GM11168 (cell line): Measurements from ENCODE around the gene IP6K3.

Source experiments
- in situ Hi-C: fragments of 300-500 bp; cut with MboI; formaldehyde crosslinking; loops from one replicate; pipeline ENCODE4 v1.12.0; 2022; ENCODE audit warnings: low sequenced_read_pairs; ENCODE audit not compliant: unreplicated experiment

The IP6K3 gene

DNA sequence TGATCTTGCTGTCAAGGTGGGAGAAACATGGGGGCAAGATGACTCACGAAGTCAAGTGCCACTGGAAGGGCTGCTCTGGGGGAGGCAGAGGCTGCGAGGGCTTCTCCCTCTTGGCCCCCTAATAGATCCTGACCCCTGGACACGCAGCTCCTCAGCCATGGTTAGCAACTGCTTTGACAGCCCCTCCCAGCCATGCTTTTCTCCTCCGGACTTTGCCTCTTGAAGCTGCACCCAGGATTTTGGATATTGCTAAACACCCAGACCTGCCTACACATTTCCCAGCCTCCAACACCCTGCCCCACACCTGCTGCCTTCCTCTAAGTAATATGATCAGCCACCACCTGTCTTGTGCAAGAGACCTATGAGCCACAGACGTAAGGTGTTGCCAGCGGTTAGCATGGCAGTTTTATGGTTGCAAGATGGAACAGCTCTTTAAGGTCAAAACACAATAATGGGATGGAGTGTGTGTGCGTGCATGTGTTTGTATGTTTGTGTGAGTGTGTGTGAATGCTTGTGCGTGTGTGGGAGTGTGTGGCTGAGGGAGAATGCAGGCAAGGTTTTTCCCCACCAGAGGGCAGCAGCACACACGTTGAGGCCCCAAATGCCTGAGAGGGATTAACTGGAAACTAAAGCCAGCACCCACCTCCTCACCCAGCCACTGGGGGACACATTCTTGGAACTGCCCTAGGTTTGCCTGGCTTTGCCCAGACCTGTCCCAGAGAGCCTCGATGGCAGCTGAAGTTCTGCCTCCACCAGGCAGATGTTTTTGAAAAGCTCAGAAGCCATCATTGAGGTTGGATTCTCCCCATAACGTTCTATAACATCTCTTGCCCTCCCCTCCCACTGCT lies 2.5 kb downstream of the IP6K3 start:
- in situ Hi-C loops, result no loop called here

DNA sequence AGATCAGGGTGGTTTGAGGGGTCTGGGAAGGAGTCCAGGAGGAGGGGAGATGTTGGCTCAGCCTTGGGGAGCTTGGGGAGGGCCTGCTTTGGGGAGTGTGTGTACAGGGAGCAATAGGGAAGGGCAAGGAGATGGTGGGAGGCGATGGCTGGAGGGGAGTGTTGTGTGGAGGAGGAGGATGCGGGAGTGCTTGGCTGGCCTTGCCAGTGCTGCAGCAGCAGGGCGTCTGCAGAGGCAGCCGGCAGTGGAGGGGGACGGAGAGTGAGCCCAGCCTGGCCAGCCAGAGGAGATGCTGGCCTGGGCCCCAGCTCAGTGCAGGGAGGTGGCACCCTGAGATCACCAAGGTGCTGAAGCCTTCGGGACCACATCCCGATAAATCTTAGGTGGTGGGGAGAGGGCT lies 3.9 kb downstream of the IP6K3 start:
- in situ Hi-C loops, result no loop called here

DNA sequence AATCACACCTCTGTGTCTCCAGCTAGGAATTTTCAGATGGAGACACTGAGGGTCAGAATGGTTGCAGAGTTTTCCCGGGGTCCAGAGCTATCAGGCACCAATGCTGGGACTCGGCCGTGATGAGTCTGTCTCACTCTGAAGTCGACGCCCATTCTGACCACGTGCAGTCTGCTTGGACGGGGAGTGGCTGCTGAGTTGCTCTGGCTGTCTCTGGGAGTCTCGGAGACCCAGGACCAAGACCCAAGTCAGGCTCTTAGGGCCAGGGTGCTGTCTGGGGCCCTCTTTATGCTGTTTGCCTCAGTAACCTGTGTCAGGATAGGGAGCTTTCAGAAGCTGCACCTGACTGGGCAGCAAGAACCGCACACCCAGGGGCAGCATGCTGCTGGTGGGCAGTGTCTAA lies 4.6 kb downstream of the IP6K3 start:
- in situ Hi-C loops, result no loop called here

DNA sequence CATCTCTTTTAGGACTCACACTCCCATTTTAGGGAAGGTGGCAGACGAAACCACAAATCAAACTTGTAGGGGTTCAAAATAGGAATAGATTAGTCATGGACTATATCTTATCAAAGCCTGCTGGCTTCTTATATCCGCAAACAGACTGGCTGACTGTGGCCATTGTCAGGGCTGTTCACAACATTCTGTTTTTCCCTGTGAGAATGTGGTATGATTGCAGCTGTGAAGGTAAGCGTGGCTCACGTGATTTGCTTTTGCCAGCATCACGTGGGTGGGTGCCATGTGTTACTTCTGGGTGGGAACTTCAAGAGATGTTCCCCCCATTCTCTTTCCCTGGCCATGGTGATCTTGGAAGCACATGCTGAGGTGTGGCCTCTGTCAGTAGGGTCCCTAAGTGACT lies 5.9 kb downstream of the IP6K3 start:
- in situ Hi-C loops, result no loop called here

DNA sequence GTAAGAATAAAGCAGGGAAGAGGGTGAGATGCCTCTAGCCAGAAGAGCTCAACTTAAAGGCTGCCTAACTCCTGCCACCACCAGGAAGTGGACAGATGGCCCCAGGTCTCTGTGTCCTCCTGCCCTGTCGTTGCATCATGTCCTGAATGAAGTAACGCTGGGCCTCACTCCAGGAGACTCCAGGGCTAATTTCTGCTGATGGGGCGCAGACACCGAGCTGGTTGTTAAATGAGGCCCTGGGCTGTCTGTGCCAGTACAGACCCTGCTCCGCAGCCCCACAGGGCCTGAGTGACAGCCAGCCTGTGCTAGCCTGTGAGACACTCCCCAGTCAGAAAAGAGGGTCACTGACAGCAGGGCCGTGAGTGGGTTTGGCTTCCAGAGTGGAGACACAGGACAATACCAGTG lies 6.5 kb downstream of the IP6K3 start:
- in situ Hi-C loops, result no loop called here

DNA sequence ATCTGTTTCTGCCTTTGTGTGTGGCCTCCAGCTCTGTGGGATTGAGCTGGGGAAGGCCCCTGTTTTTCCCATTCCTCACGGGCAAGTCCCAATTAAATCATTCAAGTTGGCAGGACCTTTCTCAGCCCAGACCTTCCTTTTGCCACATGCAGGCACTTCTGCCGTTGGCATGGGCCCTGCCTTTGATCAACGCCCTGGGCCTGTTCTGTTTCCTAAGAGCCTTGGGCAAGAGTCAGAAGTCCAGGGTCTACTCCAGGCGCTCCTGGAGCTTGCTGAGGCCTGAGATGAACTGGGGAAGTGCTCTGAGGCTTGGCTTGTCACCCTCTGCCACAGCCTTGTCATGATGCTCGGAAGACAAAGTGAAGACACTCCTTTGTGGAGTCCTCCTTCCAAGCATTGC lies 7.1 kb downstream of the IP6K3 start:
- in situ Hi-C loops, result no loop called here

DNA sequence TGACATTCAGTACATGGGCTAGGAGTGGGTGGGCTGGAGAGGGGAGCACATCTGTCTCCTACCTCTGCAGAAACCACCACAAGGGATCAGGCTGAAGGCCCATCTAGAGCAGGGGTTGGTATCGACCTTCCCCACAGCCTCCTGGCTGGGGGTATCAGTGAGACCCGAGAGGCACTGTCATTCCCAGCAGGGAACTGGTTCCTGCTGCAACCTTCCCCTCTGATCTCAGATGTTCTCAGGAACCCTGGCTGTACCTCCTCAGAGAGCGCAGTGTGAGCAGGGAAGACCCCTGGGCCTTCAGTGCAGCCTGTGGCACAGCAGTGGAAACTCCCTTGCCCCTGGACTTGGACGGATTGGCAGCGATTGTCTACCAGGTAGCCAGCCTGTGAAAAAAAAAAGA lies 7.8 kb downstream of the IP6K3 start:
- in situ Hi-C loops, result no loop called here

DNA sequence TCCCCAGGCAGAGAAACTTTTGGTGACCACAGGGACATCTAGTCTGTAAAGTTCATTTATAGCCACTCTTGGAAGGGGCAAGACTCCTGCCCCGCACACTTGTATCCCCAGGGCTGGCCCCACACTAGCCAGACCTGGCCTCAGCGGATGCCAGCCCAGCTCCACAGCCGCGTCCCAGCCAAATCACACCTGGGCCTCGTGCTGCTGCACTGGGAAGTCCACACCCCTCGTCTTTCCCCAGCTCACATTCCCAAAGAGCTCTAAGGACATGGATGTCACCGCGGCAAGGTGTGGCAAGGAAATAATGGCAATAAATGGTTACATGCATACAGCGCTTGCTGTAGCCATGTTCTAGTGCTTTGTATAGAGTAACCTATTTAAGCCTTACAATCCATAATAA lies 8.6 kb downstream of the IP6K3 start:
- in situ Hi-C loops, result no loop called here

DNA sequence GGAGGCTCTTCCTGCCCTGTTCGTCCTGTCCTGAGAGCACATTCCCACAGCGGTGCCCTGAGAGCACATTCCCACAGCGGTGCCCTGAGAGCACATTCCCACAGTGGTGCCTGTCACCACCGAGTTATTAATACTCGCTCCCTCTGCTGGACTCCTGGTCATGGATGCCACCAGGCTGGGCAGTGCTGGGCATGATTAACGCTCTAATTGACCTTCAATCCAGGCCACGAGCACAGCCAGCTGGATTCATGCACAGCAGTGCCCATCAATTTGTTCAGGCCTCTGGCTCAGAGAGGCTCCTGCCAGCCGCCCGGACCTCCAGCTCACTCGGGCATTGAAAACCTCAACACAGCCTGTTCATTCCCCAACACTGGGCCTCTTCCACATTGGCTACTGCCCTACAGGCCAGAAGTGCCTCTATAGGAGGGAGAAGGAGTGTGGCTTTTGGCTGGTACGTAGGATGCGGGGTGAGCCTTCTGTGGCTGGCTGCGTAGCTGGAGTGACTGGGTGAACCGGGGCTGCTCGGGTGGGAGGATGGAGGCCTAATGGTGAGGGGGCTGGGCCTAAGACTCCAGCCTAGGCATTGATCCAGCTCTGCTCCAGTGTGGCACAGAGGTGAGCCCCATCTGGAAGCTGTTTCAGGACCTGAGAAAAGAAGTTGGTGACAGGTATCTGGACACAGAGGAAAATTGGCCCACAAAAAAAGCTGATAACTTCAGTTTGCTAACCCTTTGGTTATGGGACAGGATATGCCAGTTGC lies 9.3 kb downstream of the IP6K3 start:
- in situ Hi-C loops, result no loop called here

DNA sequence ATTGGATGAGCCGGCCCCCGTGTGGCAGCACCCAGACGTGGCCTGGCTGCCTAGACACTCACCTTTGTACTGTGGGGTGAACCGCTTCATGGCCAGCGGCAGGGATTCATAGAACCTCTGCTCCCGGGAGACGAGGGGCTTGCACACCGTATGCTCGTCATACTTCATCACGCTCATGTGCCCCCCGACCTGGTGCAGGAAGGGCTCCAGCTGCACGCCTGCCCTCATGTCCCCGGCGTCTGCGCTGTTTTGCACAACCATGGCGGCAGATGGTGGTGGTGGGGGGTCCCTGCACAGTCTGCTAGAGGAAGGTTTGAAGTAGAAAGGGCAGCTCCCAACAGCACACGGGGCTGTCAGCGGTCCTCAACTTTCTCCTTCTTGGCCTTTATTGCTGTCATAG lies 11.5 kb downstream of the IP6K3 start:
- in situ Hi-C loops, result no loop called here

DNA sequence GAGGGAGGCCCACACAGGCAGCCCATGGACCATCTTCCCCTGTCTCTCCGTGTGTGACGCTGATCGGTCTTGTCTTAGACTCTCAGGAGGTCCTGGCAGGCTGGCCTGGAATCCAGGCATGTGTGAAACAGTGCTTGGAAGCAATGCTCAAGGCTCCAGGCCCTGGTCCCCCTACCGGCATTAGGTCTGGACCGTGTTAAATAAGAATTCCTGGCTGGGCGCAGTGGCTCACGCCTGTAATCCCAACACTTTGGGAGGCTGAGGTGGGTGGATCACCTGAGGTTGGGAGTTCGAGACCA lies 13.0 kb downstream of the IP6K3 start:
- in situ Hi-C loops, result no loop called here

DNA sequence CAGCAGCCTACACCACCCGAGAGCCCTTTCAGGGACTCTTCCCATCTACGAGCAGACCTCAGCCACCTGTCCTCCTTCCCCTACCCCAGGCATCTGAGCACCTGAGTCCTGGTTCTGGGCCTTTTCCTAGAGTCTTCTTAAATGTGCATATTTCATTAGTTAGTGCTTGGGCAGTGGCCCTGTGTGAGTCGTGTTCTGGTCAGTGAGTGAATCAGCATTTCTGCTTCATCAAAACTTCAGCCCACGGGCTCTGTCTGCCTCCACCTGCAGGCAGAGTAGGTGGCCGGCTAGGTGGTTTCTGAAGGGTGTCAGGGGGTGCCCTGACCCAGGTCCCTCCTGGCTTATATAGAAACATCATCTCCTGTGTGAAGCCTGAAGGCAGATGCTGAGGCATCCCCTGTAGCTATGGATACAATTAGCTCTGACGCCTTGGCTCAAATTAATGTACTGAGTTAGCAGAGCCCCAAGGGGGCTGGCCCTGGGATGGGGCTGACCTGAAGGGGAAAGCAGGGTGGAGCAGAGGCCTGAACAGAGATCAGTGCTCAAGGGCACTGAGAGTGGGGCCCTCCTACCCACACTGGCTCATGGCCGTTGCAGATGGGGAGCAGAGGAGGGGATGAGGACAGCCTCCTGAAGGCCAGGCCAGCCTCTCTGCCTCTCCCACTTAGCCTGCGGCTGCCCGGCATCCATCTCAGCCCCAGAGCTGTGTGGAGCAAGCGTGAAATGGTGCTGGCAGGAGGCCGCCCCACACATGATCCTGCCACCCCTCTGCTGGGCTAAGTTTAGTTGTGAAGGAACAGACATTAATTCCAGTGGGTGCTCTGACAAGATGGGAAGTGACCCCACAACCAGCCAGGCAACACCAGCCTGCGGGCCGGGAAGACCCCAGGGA lies 13.6 kb downstream of the IP6K3 start:
- in situ Hi-C loops, result no loop called here

DNA sequence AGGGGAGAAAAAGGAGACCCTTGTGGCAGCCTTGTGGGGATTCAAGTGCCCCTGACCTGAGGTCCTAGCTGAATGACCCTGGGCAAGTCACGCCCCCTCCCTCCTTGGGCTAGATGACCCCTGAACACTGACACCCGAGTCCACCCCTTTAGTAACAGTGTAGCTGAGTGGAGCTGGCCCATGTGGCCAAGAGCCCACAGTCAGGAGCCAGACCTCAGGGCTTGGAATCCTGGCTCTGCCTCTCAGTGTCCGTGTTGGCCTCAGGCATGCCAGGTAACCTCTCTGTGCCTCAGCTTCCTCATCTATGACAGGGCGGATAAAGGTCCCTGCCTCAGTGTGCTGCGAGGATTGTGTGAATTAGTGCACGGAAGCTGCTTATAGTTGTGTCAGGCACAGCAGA lies 14.3 kb downstream of the IP6K3 start:
- in situ Hi-C loops, result no loop called here

DNA sequence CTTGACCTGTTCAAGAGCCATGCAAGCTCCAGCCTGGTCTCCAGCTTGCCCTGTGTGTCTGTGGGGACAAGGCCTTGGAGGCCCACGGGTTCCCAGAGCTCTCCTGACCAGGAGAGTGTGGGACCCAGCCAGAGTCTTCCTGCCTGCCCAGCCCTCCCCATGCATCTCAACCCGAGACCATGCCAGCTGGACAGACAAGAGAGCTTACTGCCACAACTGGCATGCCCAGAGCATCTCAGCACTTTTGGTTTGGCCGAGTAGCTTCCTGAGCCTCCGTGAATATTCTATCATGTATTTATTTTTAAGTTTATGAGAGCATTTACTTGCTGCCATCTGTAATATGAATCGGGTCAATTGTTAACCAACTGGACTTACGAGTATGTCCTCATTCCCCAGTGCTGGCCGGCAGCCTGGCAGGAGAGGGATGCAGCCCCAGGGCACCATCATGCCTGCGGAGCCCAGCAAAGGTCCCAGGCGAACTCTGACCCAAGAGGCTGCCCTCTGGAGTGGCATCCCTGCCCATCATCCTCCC lies 14.9 kb downstream of the IP6K3 start:
- in situ Hi-C loops, result no loop called here

DNA sequence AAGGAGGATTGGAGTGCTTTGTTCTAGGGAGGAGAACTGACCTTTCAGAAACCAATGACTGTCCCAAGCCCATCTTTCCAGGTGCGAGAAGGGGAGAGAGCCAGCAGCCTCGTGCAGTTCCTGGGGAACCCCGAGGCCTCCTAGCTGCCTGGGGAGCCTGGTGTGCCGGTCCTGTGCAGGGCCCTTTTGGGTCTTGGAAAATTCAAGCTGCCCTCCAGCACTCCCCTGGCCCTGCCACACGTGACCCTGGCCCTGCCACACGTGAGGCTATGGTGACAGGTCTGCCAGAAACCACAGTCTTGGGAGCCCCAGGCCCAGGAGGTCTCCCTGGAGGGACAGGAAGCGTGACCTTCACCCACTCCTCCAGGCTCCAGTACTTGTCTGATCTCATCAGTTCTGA lies 15.7 kb downstream of the IP6K3 start:
- in situ Hi-C loops, result no loop called here

DNA sequence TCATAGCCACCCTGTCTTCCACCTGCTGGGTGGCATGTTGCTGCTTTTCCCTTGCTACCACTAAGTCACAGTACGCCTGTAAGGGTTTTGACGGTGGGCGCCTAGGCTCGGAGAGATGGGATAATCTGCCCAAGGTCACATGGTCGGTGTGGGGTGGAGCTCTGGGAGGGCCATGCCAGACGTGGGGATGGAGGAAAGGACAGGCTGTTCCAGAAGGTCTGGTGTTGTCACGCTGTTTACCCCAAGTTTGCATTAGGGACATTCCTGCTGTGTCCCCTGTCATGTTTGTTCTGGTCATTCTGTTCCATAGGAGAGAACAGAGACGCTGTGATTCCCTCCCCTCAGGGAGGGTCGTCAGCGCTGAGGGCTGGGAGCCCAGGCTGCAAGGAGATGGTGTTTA lies 16.1 kb downstream of the IP6K3 start:
- in situ Hi-C loops, result no loop called here

DNA sequence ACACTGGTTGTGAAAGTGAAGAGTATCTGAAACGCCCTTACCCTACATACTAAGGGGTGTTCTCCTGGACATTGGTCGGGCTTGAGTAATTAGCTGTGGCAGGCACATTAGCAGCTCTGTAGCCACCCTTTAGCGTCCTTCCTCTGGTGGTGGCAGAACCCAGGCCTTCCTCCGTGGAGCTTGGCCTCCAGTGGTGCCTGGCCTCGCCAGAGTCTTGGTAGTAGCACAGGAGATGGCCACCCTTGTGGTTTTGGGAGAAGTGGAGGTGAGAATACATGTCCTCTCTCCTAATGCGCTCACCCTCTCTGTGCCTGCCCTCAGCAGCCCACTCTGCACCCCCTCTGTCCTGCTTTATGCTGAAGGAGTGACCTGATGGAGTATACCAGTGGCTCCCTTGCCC lies 17.6 kb downstream of the IP6K3 start:
- in situ Hi-C loops, result no loop called here

DNA sequence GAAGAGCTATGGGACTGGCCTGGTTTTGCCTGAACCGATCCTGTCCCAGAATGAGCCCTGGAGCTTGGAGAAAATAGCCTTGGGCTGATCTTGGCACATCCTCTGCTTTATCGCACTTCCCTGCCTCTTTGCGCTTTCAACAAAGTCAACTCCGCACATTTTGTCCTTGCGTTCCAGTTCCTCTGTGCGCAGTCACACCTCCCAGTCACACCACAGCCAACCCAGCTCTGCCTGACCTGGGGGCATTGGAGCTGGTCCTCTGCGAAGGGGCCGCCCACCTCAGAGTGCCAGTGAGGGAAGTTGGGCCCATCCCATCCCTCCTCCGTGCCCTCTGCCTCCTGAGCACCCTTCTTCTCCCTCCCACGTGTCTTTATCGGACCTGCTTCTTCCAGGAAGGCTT lies 18.3 kb downstream of the IP6K3 start:
- in situ Hi-C loops, result no loop called here

DNA sequence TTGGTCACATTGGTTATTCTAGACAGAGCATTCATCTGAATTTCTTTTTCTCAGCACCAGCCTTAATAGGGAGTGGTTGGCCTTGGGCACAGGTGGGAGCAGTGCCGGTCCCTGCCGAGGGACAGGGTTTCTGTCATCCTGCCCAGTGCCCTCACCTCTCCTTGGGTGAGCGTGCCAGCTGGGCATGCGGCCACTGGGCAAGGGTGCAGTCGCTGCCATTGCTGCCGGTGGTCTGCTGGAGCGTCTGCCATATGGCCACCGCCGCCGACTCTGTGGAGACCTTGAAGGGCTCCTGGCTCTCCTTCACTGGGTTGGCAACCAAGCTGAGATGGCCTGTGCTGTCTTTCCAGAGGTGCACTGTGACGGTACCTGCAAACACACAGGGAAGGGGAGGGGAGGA lies 18.8 kb downstream of the IP6K3 start:
- in situ Hi-C loops, result no loop called here

DNA sequence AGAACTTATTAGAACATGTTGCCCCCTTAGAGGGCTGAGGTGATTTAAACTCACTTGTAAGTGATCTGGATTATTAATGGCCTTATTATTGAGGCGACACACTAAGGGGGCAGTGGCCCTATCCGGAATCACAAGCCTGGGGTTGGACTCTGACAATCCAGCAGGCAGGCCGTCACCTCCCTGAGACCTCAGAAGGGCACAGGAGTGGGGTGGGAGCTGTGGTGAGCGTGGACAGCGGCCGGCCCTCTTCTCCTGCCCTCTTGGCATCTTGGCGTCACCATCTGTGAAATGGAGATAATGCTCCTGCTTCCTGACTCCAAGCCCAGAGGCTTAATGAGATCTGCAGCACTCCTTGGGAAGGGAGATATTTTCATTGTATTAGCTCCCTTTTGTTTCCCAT lies 19.6 kb downstream of the IP6K3 start:
- in situ Hi-C loops, result no loop called here

DNA sequence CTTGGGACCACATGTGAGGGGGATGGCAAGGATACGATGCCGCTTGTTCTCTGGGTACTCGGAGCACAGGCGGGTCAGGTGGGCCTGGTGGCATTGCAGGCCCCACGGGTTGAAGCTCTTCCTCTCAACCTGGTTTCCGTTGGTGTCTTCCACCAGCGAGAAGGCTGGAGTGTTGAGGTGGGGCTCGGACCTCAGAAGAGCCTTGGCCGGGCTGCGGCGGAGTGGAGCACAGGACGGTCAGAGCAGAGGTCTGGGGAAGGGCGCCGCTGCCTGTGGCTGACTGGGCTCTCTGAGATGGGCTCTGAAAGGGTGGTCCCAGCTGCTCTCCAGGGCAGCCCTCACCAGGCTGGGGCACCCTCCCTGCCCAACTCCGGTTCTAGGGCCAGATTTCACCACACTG lies 20.0 kb downstream of the IP6K3 start:
- in situ Hi-C loops, result no loop called here
